Measurements from ENCODE around the gene PPP6R2.
A peak's percentile ranks its signal among the peaks of the same experiment; 100 is the strongest.
"Not testable (repeated sequence)": the region's sequence is repeated elsewhere in the genome, so short reads cannot be mapped to it uniquely, and the experiment has no call there.

Gene PPP6R2

DNA sequence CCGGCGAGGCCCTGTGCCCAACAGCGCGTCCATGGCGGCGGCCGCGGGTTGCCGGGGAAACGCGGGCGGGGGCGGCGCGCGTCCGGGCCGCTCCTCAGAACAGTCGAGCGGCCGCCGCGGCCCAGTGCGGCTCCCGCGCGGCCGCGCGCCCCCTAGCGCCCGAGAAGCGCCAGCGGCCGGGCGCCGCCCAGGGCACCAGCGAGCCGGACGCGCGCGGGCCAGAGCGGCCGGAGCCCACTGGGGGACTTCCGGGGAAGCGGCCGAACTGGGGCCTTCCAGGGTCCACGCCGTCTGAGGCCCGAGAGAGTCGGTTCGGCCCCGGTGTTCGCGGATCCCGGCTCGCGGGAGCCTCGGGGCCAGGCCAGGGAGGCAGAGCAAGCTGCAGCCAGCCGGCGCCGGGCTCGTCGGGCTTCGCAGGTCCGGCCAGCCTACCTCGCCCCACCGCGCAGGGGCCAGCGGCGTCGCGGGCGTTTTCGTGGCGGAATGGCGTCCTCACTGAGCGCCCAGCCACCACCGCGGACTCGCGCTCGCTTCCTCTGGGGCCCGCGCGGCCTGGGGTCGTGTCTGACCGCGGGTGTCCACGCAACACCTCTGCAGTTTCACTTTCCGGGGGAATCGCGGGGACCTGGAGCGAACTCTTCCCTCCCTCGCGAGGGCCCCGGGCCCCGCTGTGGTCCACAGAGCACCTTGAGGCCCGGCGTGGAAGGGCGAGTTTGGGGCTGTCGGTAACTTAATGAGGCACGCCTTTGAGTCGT lies 16.0 kb upstream of the PPP6R2 start, which contains the start of gene DENND6B (continued):
- no peak for TF ChIP-seq ZNF664 (tag by site-specific recombination; IDR thresholded peaks at IDR 0.05)
- no peak for TF ChIP-seq HOXD13 (CRISPR knock-in tag; IDR thresholded peaks at IDR 0.05; ENCODE audit: borderline replicate concordance)
- peak; percentile 13; the same call in 1 of the 2 replicates for TF ChIP-seq ZNF777 (tag by site-specific recombination; IDR thresholded peaks at IDR 0.05; ENCODE audit: borderline replicate concordance)
- no peak for TF ChIP-seq KLF7 (tag by site-specific recombination; IDR thresholded peaks at IDR 0.05; ENCODE audit: borderline replicate concordance)
- no peak for TF ChIP-seq ZNF433 (tag by site-specific recombination; IDR thresholded peaks at IDR 0.05; ENCODE audit: low read depth)
- no peak for TF ChIP-seq MYNN (tag by site-specific recombination; IDR thresholded peaks at IDR 0.05; ENCODE audit: borderline replicate concordance)
- TF ChIP-seq ZNF112 (tag by site-specific recombination; IDR thresholded peaks at IDR 0.05): no peak
- TF ChIP-seq ZNF548 (tag by site-specific recombination; IDR thresholded peaks at IDR 0.05): no peak
- TF ChIP-seq KLF9 (tag by site-specific recombination; IDR thresholded peaks at IDR 0.05; ENCODE audit: low read depth): no peak; the same call in 1 of the 2 replicates
- TF ChIP-seq ZNF2 (tag by site-specific recombination; IDR thresholded peaks at IDR 0.05): no peak
- TF ChIP-seq SALL2 (tag by site-specific recombination; IDR thresholded peaks at IDR 0.05; ENCODE audit: borderline replicate concordance): no peak
- peak; percentile 62; the same call in 1 of the 2 replicates for TF ChIP-seq YY2 (tag by site-specific recombination; IDR thresholded peaks at IDR 0.05)
- TF ChIP-seq ZBTB20 (tag by site-specific recombination; IDR thresholded peaks at IDR 0.05): peak; percentile 74
- TF ChIP-seq, protein P1, sequence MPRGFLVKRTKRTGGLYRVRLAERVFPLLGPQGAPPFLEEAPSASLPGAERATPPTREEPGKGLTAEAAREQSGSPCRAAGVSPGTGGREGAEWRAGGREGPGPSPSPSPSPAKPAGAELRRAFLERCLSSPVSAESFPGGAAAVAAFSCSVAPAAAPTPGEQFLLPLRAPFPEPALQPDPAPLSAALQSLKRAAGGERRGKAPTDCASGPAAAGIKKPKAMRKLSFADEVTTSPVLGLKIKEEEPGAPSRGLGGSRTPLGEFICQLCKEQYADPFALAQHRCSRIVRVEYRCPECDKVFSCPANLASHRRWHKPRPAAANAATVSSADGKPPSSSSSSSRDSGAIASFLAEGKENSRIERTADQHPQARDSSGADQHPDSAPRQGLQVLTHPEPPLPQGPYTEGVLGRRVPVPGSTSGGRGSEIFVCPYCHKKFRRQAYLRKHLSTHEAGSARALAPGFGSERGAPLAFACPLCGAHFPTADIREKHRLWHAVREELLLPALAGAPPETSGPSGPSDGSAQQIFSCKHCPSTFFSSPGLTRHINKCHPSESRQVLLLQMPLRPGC (tag by site-specific recombination; IDR thresholded peaks at IDR 0.05): peak; percentile 25; the same call in 1 of the 2 replicates

DNA sequence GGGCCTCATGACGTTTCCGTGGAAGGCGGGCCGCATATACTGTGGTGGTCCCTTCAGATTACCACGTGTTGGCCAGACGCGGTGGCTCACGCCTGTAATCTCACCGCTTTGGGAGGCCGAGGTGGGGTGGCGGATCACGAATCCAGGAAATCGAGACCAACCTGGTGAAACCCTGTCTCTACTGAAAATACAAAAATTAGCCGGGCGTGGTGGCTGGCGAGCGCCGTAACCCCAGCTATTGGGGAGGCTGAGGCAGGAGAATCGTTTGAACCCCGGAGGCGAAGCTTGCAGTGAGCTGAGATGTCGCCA lies 15.5 kb upstream of the PPP6R2 start:
- no peaks in the 10 kb centered on the region for H3K9me3 ChIP-seq (ENCODE audit: control insufficient read depth, insufficient read depth, low read depth, low read length)
- H3K4me1 ChIP-seq (ENCODE audit: control insufficient read depth, insufficient read depth, low read length): no peaks in the 10 kb centered on the region
- H3K27ac ChIP-seq (ENCODE audit: extremely low read depth, low read depth, low read length): peak overlapping the region; percentile 85
- CTCF ChIA-PET: interaction anchor here (0.6 to 5.3 kb wide), 12 partner anchors 9 to 170 kb away, joined by 3 to 36 read pairs (median 5); partner anchors contain the start of gene HDAC10
- POLR2A ChIA-PET: interaction anchor here (0.5 to 1.8 kb wide), 5 partner anchors 14 to 56 kb away, joined by 3 to 9 read pairs (median 5); no protein-coding TSS in a partner anchor
- TF ChIP-seq ZBTB20 (tag by site-specific recombination; IDR thresholded peaks at IDR 0.05): 0 out of 2 replicates have a peak, but pooled peaks have one; percentile 32
- TF ChIP-seq KLF17 (tag by site-specific recombination; IDR thresholded peaks at IDR 0.05): no peak
- no peaks in the 10 kb centered on the region for H3K36me3 ChIP-seq (ENCODE audit: control insufficient read depth in 2 of 2, insufficient read depth in 1 of 2, low read length in 2 of 2)
- H3K4me3 ChIP-seq (ENCODE audit: low read depth, low read length): peak overlapping the region; percentile 66

DNA sequence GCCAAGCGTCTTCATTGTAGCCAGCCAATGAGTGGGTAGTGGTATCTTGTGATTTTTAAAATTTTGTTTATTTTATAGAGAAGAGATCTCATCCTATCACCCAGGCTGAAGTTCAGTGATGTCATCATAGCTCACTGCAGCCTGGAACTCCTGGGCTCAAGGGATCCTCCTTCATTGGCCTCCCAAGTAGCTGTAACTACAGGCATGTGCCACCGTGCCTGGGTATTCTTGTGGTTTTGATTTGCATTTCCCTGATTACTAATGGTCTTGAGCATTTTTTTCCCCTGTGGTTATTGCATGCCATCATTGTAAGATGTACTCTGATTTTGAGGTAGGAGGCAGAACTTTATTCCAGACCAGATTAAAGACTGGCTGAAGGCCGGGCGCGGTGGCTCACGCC lies 13.9 kb upstream of the PPP6R2 start:
- Histone ChIP-seq H3K36me3 (ENCODE audit: control insufficient read depth in 2 of 2, insufficient read depth in 1 of 2, low read length in 2 of 2) (no peaks in the 10 kb centered on the region), H3K4me3 (ENCODE audit: low read depth, low read length) (no peak overlapping the region), H3K9me3 (ENCODE audit: control insufficient read depth, insufficient read depth, low read depth, low read length) (no peaks in the 10 kb centered on the region), H3K27ac (ENCODE audit: extremely low read depth, low read depth, low read length) (no peak overlapping the region), H3K4me1 (ENCODE audit: control insufficient read depth, insufficient read depth, low read length) (no peaks in the 10 kb centered on the region)
- TF ChIP-seq, protein P2, sequence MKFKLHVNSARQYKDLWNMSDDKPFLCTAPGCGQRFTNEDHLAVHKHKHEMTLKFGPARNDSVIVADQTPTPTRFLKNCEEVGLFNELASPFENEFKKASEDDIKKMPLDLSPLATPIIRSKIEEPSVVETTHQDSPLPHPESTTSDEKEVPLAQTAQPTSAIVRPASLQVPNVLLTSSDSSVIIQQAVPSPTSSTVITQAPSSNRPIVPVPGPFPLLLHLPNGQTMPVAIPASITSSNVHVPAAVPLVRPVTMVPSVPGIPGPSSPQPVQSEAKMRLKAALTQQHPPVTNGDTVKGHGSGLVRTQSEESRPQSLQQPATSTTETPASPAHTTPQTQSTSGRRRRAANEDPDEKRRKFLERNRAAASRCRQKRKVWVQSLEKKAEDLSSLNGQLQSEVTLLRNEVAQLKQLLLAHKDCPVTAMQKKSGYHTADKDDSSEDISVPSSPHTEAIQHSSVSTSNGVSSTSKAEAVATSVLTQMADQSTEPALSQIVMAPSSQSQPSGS (tag by site-specific recombination; IDR thresholded peaks at IDR 0.05; ENCODE audit: low read depth): peak; percentile 58; the same call in 1 of the 2 replicates
- no peak for TF ChIP-seq ZBTB1 (tag by site-specific recombination; IDR thresholded peaks at IDR 0.05)
- peak; percentile 66 for TF ChIP-seq GLIS1 (tag by site-specific recombination; IDR thresholded peaks at IDR 0.05)
- POLR2A ChIA-PET: interaction anchor here (0.6 to 1.8 kb wide), 5 partner anchors 17 to 57 kb away, joined by 3 to 9 read pairs (median 4); partner anchors contain the start of gene PLXNB2
- CTCF ChIA-PET: interaction anchor here (0.6 to 5.3 kb wide), 6 partner anchors 12 to 169 kb away, joined by 3 to 36 read pairs (median 6); partner anchors contain the start of gene HDAC10

DNA sequence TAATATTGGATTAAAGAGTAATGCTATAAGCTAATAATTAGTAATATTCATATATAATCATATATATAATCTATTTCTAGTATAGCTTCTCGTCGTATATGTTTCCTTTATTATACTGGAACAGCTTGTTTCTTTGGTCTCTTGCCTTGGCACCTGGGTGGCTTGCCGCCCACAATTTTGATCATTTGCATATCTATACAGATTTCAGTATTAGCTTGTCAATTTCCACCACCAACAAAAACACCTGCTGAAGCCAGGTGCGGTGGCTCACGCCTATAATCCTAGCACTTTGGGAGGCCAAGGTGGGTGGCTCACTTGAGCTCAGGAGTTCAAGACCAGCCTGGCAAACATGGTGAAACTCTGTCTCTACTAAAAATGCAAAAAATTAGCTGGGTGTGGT lies 8.7 kb upstream of the PPP6R2 start:
- POLR2A ChIA-PET: not testable (repeated sequence)

More for the DNA sequence above, 8.7 kb upstream of the PPP6R2 start:
- CTCF ChIA-PET: interaction anchor here (0.6 to 1.3 kb wide), 5 partner anchors 10 to 185 kb away, joined by 3 to 5 read pairs (median 4); no protein-coding TSS in a partner anchor
- H3K27ac ChIP-seq (ENCODE audit: extremely low read depth, low read depth, low read length); H3K4me3 ChIP-seq (ENCODE audit: low read depth, low read length); H3K9me3 ChIP-seq (ENCODE audit: control insufficient read depth, insufficient read depth, low read depth, low read length); H3K36me3 ChIP-seq (ENCODE audit: control insufficient read depth in 2 of 2, insufficient read depth in 1 of 2, low read length in 2 of 2); H3K4me1 ChIP-seq (ENCODE audit: control insufficient read depth, insufficient read depth, low read length): not testable (repeated sequence)
